Keratinocyte (primary cell): ENCODE data around the gene RFC3.

ENCODE experiments used
- EZH2 ChIP-seq: IDR thresholded peaks from one replicate; pipeline ENCODE4 v1.6.1; 2012; ENCODE audit warnings: inconsistent platforms, mild to moderate bottlenecking, low read length, moderate library complexity
- TF ChIP-seq, protein P1 (sequence below), 3 experiments: IDR thresholded peaks in 1 of 3; conservative IDR thresholded peaks in 1 of 3; optimal IDR thresholded peaks in 1 of 3; 2 replicates in 2 of 3; 3 replicates in 1 of 3; pipeline versions ENCODE3 to v1.5.1; 2011; ENCODE audit warnings: low read length in 3 of 3, mild to moderate bottlenecking in 3 of 3, moderate library complexity in 2 of 3, control low read depth in 1 of 3, inconsistent platforms in 1 of 3; ENCODE audit not compliant: insufficient read depth in 2 of 3; ENCODE audit errors: extremely low read depth in 1 of 3

DNA sequence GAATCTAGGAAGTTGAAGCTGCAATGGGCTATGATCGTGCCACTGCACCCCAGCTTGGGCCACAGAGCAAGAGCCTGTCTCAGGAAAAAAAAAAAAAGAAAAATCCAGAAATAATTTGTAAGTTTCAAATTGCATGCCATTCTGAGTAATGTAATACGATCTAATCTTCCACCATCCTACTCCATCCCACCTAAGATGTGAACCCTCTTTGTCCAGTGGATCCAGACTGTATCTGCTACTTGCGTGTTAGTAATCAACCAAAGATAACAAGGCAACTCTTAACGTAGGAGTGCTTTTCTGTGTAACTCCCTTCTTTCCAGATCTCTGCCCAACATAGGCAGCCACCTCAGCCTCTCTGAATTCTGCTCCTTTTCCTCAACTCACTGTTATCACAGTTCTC, 24.3 kb downstream of the RFC3 start:
- TF ChIP-seq, protein P1, sequence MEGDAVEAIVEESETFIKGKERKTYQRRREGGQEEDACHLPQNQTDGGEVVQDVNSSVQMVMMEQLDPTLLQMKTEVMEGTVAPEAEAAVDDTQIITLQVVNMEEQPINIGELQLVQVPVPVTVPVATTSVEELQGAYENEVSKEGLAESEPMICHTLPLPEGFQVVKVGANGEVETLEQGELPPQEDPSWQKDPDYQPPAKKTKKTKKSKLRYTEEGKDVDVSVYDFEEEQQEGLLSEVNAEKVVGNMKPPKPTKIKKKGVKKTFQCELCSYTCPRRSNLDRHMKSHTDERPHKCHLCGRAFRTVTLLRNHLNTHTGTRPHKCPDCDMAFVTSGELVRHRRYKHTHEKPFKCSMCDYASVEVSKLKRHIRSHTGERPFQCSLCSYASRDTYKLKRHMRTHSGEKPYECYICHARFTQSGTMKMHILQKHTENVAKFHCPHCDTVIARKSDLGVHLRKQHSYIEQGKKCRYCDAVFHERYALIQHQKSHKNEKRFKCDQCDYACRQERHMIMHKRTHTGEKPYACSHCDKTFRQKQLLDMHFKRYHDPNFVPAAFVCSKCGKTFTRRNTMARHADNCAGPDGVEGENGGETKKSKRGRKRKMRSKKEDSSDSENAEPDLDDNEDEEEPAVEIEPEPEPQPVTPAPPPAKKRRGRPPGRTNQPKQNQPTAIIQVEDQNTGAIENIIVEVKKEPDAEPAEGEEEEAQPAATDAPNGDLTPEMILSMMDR (optimal IDR thresholded peaks at IDR 0.05 in 1 of 3, IDR thresholded peaks at IDR 0.05 in 1 of 3, conservative IDR thresholded peaks at IDR 0.05 in 1 of 3; ENCODE audit: extremely low read depth in 1 of 3, insufficient read depth in 2 of 3, low read length in 3 of 3): no peak
- no peak for TF ChIP-seq EZH2
